ENCODE data around the gene PPIG.
"Not testable (repeated sequence)": the region's sequence is repeated elsewhere in the genome, so short reads cannot be mapped to it uniquely, and the experiment has no call there.

Gene PPIG

GRCh38 chr2:169584005-169584877 lies at the start of gene PPIG:
Gene PPIG, plus strand, starts transcription at chr2:169584351. Its CDS starts 19,691 bp downstream, at chr2:169604042.
- DNase-seq (ENCODE audit: low read depth), result peak; percentile 76

- not testable (repeated sequence) for DNase-seq (ENCODE audit: low read depth)
Measured at GRCh38 chr2:169539460-169539859, 44.7 kb upstream of the PPIG start.

- DNase-seq (ENCODE audit: low read depth), result no peak
Measured at GRCh38 chr2:169540146-169540545, 44.0 kb upstream of the PPIG start.

- DNase-seq (ENCODE audit: low read depth), result no peak
Measured at GRCh38 chr2:169542433-169542832, 41.7 kb upstream of the PPIG start.

- DNase-seq (ENCODE audit: low read depth), result no peak
Measured at GRCh38 chr2:169546756-169547155, 37.4 kb upstream of the PPIG start.

GRCh38 chr2:169561364-169561763 lies 22.8 kb upstream of the PPIG start:
- no peak for DNase-seq (ENCODE audit: low read depth)

GRCh38 chr2:169562084-169562483 lies 22.1 kb upstream of the PPIG start:
- DNase-seq (ENCODE audit: low read depth), result not testable (repeated sequence)

GRCh38 chr2:169562519-169562918 lies 21.6 kb upstream of the PPIG start:
- no peak for DNase-seq (ENCODE audit: low read depth)

- DNase-seq (ENCODE audit: low read depth), result no peak
Measured at GRCh38 chr2:169565686-169566085, 18.5 kb upstream of the PPIG start.

GRCh38 chr2:169569948-169570347 lies 14.2 kb upstream of the PPIG start:
- DNase-seq (ENCODE audit: low read depth), result no peak

GRCh38 chr2:169570752-169571151 lies 13.4 kb upstream of the PPIG start:
- DNase-seq (ENCODE audit: low read depth), result not testable (repeated sequence)

- no peak for DNase-seq (ENCODE audit: low read depth)
Measured at GRCh38 chr2:169571571-169571970, 12.6 kb upstream of the PPIG start.

- DNase-seq (ENCODE audit: low read depth), result no peak
Measured at GRCh38 chr2:169572189-169572588, 12.0 kb upstream of the PPIG start.

- DNase-seq (ENCODE audit: low read depth), result no peak
Measured at GRCh38 chr2:169572821-169573159, 11.4 kb upstream of the PPIG start.

GRCh38 chr2:169573160-169573973 lies 10.8 kb upstream of the PPIG start, which contains the start of gene FASTKD1:
Gene FASTKD1, minus strand, starts transcription at chr2:169573865. Its CDS starts 1,836 bp downstream, at chr2:169572029.
- peak; percentile 83 for DNase-seq (ENCODE audit: low read depth)

GRCh38 chr2:169573974-169574299 lies 10.2 kb upstream of the PPIG start:
- no peak for DNase-seq (ENCODE audit: low read depth)

GRCh38 chr2:169574539-169574938 lies 9.6 kb upstream of the PPIG start:
- not testable (repeated sequence) for DNase-seq (ENCODE audit: low read depth)

GRCh38 chr2:169575264-169575663 lies 8.9 kb upstream of the PPIG start:
- DNase-seq (ENCODE audit: low read depth), result not testable (repeated sequence)

GRCh38 chr2:169579044-169579443 lies 5.1 kb upstream of the PPIG start:
- no peak for DNase-seq (ENCODE audit: low read depth)

- not testable (repeated sequence) for DNase-seq (ENCODE audit: low read depth)
Measured at GRCh38 chr2:169582552-169583266, 1.4 kb upstream of the PPIG start.

- no peak for DNase-seq (ENCODE audit: low read depth)
Measured at GRCh38 chr2:169583518-169583917, 633 bp upstream of the PPIG start.

GRCh38 chr2:169585673-169586072 lies 1.5 kb downstream of the PPIG start:
- no peak for DNase-seq (ENCODE audit: low read depth)

Data from stimulated activated CD8-positive, alpha-beta memory T cell treated with anti-CD3 and anti-CD28 coated beads, Interleukin-4, amount 100 ng/mL, for 24 hours (primary cell).